ENCODE data around the gene PI4KB. TPM values are rescaled to one million over a fixed set of nuclear protein-coding genes. Genes with fewer than 3 reads are reported as not detected.

Gene PI4KB
- total RNA-seq, 1 donor from 2014 or later: 54.7 TPM

DNA sequence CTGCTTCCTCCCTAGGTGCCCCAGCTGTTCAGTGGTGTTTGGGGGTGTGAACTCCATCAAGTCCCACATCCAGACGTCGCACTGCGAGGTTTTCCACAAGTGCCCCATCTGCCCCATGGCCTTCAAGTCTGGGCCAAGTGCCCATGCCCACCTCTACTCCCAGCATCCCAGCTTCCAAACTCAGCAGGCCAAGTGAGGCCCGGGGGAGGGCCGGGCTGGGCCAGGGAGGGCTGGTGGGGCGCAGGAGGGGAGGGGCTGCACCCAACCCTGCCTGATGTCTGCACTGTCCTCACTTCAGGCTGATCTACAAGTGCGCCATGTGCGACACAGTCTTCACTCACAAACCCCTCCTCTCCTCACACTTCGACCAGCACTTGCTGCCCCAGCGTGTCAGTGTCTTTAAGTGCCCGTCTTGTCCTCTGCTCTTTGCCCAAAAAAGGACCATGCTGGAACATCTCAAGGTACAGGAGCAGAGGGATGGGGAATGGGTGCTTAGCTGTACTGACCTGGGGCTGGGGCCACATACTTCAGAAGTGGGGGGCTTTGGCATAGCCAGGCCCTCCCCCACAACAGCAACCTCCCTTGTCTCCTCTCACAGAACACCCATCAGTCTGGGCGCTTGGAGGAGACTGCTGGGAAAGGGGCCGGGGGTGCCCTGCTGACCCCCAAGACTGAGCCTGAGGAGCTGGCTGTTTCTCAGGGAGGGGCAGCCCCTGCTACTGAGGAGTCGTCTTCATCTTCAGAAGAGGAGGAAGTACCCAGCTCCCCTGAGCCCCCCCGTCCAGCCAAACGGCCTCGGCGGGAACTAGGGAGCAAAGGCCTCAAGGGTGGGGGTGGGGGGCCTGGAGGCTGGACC lies 37.9 kb downstream of the PI4KB start:
- peaks cover 3% of the 10 kb centered on the region for H3K4me1 Mint-ChIP-seq (ENCODE audit: low read depth)
- no peak overlapping the region for H3K27ac Mint-ChIP-seq (ENCODE audit: unreplicated experiment)
- no peaks in the 10 kb centered on the region for H3K27me3 Mint-ChIP-seq (ENCODE audit: low read depth)
- no peak overlapping the region for H3K4me3 Mint-ChIP-seq (ENCODE audit: unreplicated experiment)
- TF ChIP-seq CTCF (IDR thresholded peaks at IDR 0.05): no peak
- H3K9me3 Mint-ChIP-seq (ENCODE audit: low read depth): no peaks in the 10 kb centered on the region
- peaks cover 23% of the 10 kb centered on the region for H3K36me3 Mint-ChIP-seq (ENCODE audit: low read depth)
- DNase-seq (ENCODE audit: low spot score): peak; percentile 58

DNA sequence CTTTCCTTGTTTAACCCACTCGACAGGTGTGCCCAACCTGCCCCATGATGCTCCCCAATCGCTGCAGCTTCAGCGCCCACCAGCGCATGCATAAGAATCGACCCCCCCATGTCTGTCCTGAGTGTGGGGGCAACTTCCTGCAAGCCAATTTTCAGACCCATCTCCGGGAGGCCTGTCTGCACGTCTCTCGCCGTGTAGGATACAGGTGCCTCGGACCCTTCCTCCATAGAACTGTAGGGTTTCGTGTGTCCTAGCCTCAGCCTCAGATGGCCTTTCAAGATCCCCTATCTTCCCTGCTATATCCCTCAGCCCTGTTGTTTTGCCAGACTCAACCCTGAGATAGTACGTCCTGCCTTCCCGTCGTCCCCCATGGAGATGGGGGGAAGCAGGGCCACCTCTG lies 38.7 kb downstream of the PI4KB start:
- H3K27ac Mint-ChIP-seq (ENCODE audit: unreplicated experiment): no peak overlapping the region
- TF ChIP-seq CTCF (IDR thresholded peaks at IDR 0.05): no peak
- H3K27me3 Mint-ChIP-seq (ENCODE audit: low read depth): no peaks in the 10 kb centered on the region
- no peak for DNase-seq (ENCODE audit: low spot score)
- peaks cover 11% of the 10 kb centered on the region for H3K4me1 Mint-ChIP-seq (ENCODE audit: low read depth)
- H3K9me3 Mint-ChIP-seq (ENCODE audit: low read depth): no peaks in the 10 kb centered on the region
- H3K36me3 Mint-ChIP-seq (ENCODE audit: low read depth): peaks cover 21% of the 10 kb centered on the region
- H3K4me3 Mint-ChIP-seq (ENCODE audit: unreplicated experiment): no peak overlapping the region

DNA sequence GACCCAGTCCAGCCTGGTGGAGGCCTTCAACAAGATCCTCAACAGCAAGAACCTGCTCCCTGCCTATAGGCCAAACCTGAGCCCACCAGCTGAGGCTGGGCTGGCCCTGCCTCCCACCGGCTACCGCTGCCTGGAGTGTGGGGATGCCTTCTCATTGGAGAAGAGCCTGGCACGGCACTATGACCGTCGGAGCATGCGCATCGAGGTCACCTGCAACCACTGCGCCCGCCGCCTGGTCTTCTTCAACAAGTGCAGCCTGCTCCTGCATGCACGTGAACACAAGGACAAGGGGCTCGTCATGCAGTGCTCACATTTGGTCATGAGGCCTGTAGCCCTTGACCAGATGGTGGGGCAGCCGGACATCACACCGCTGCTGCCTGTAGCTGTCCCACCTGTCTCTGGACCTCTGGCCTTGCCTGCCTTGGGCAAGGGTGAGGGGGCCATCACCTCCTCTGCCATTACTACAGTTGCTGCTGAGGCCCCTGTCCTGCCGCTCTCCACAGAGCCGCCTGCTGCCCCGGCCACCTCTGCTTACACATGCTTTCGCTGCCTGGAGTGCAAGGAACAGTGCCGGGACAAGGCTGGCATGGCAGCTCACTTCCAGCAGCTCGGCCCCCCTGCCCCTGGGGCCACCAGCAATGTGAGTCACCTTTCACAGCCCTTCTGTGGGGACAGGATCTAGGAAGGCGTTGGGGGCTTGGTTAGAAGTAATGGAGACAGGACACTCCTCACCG lies 39.3 kb downstream of the PI4KB start:
- H3K4me3 Mint-ChIP-seq (ENCODE audit: unreplicated experiment): no peak overlapping the region
- no peak for DNase-seq (ENCODE audit: low spot score)
- H3K36me3 Mint-ChIP-seq (ENCODE audit: low read depth): peaks cover 17% of the 10 kb centered on the region
- H3K27ac Mint-ChIP-seq (ENCODE audit: unreplicated experiment): peak overlapping the region; percentile 22
- H3K4me1 Mint-ChIP-seq (ENCODE audit: low read depth): peaks cover 17% of the 10 kb centered on the region
- TF ChIP-seq CTCF (IDR thresholded peaks at IDR 0.05): no peak
- H3K9me3 Mint-ChIP-seq (ENCODE audit: low read depth): no peaks in the 10 kb centered on the region
- no peaks in the 10 kb centered on the region for H3K27me3 Mint-ChIP-seq (ENCODE audit: low read depth)

- H3K27ac Mint-ChIP-seq (ENCODE audit: unreplicated experiment): no peak overlapping the region
- peaks cover 18% of the 10 kb centered on the region for H3K4me1 Mint-ChIP-seq (ENCODE audit: low read depth)
- peaks cover 17% of the 10 kb centered on the region for H3K36me3 Mint-ChIP-seq (ENCODE audit: low read depth)
- no peak for TF ChIP-seq CTCF (IDR thresholded peaks at IDR 0.05)
- no peak overlapping the region for H3K4me3 Mint-ChIP-seq (ENCODE audit: unreplicated experiment)
- peak; percentile 78 for DNase-seq (ENCODE audit: low spot score)
- no peaks in the 10 kb centered on the region for H3K27me3 Mint-ChIP-seq (ENCODE audit: low read depth)
- no peaks in the 10 kb centered on the region for H3K9me3 Mint-ChIP-seq (ENCODE audit: low read depth)
Measured at GRCh38 chr1:151287341-151287699, 39.9 kb downstream of the PI4KB start.

GRCh38 chr1:151286619-151287340 lies 40.4 kb downstream of the PI4KB start:
- peak; percentile 65 for DNase-seq (ENCODE audit: low spot score)
- Mint-ChIP-seq H3K27ac (ENCODE audit: unreplicated experiment) (no peak overlapping the region), H3K9me3 (ENCODE audit: low read depth) (no peaks in the 10 kb centered on the region), H3K4me1 (ENCODE audit: low read depth) (peaks cover 18% of the 10 kb centered on the region), H3K36me3 (ENCODE audit: low read depth) (peaks cover 17% of the 10 kb centered on the region), H3K4me3 (ENCODE audit: unreplicated experiment) (no peak overlapping the region), H3K27me3 (ENCODE audit: low read depth) (no peaks in the 10 kb centered on the region)
- no peak for TF ChIP-seq CTCF (IDR thresholded peaks at IDR 0.05)

All from chondrocyte (in vitro differentiated cells).